Measurements from ENCODE around the gene LRRC45.
"Not testable (repeated sequence)": the region's sequence is repeated elsewhere in the genome, so short reads cannot be mapped to it uniquely, and the experiment has no call there.

The LRRC45 gene

GRCh38 chr17:82022981-82023446 lies at the start of gene LRRC45:
LRRC45 (plus strand) TSS chr17:82023305; CDS start chr17:82023644, 339 bp downstream.
- DNase-seq (ENCODE audit: low read depth in 2 of 2): peak; percentile 100

- no peak for DNase-seq (ENCODE audit: low read depth in 2 of 2)
Observed at GRCh38 chr17:81973432-81973831, 49.7 kb upstream of the LRRC45 start.

GRCh38 chr17:81976332-81977210 lies 46.5 kb upstream of the LRRC45 start:
- peak in 1 of 2 donors; percentile 35 for DNase-seq (ENCODE audit: low read depth in 2 of 2)

GRCh38 chr17:81977211-81977808 lies 45.8 kb upstream of the LRRC45 start, which contains the start of gene ASPSCR1:
ASPSCR1 (plus strand) TSS chr17:81977629; CDS start chr17:81977647, 18 bp downstream.
- peak; percentile 82 to 86 for DNase-seq (ENCODE audit: low read depth in 2 of 2)

- DNase-seq (ENCODE audit: low read depth in 2 of 2): no peak
Observed at GRCh38 chr17:81978524-81979298, 44.4 kb upstream of the LRRC45 start.

- DNase-seq (ENCODE audit: low read depth in 2 of 2): no peak
Observed at GRCh38 chr17:81980122-81980521, 43.0 kb upstream of the LRRC45 start.

- no peak for DNase-seq (ENCODE audit: low read depth in 2 of 2)
Observed at GRCh38 chr17:81980707-81981343, 42.3 kb upstream of the LRRC45 start.

GRCh38 chr17:81981511-81981910 lies 41.6 kb upstream of the LRRC45 start:
- not testable (repeated sequence) for DNase-seq (ENCODE audit: low read depth in 2 of 2)

GRCh38 chr17:81983011-81983638 lies 40.0 kb upstream of the LRRC45 start:
- DNase-seq (ENCODE audit: low read depth in 2 of 2): no peak

GRCh38 chr17:81983639-81984373 lies 39.3 kb upstream of the LRRC45 start:
- no peak for DNase-seq (ENCODE audit: low read depth in 2 of 2)

- DNase-seq (ENCODE audit: low read depth in 2 of 2): no peak
Observed at GRCh38 chr17:81984773-81985410, 38.2 kb upstream of the LRRC45 start.

- no peak for DNase-seq (ENCODE audit: low read depth in 2 of 2)
Observed at GRCh38 chr17:81986606-81987005, 36.5 kb upstream of the LRRC45 start.

- DNase-seq (ENCODE audit: low read depth in 2 of 2): no peak
Observed at GRCh38 chr17:81987161-81987770, 35.8 kb upstream of the LRRC45 start.

GRCh38 chr17:81990836-81991683 lies 32.0 kb upstream of the LRRC45 start:
- no peak for DNase-seq (ENCODE audit: low read depth in 2 of 2)

- DNase-seq (ENCODE audit: low read depth in 2 of 2): no peak
Observed at GRCh38 chr17:81991684-81992305, 31.3 kb upstream of the LRRC45 start.

GRCh38 chr17:81992306-81993102 lies 30.6 kb upstream of the LRRC45 start:
- no peak for DNase-seq (ENCODE audit: low read depth in 2 of 2)
